Measurements from ENCODE around the gene ZFP36L1. TPM values are rescaled to one million over a fixed set of nuclear protein-coding genes. Genes with fewer than 3 reads are reported as not detected.

The ZFP36L1 gene
- total RNA-seq, 4 donors from 2014 or later, result 125 to 253 (median 196) TPM

- no peak for TF ChIP-seq CTCF (IDR thresholded peaks at IDR 0.05; ENCODE audit: low read depth)
Measured at GRCh38 chr14:68809524-68809923, 16.7 kb upstream of the ZFP36L1 start.

GRCh38 chr14:68808696-68809480, 16.0 kb upstream of the ZFP36L1 start:
- no peak for TF ChIP-seq CTCF (IDR thresholded peaks at IDR 0.05; ENCODE audit: low read depth)

GRCh38 chr14:68807987-68808386, 15.1 kb upstream of the ZFP36L1 start:
- no peak for TF ChIP-seq CTCF (IDR thresholded peaks at IDR 0.05; ENCODE audit: low read depth)

- no peak for TF ChIP-seq CTCF (IDR thresholded peaks at IDR 0.05; ENCODE audit: low read depth)
Measured at GRCh38 chr14:68807148-68807600, 14.3 kb upstream of the ZFP36L1 start.

GRCh38 chr14:68806526-68807147, 13.8 kb upstream of the ZFP36L1 start:
- TF ChIP-seq CTCF (IDR thresholded peaks at IDR 0.05; ENCODE audit: low read depth), result no peak

- no peak for TF ChIP-seq CTCF (IDR thresholded peaks at IDR 0.05; ENCODE audit: low read depth)
Measured at GRCh38 chr14:68805414-68805813, 12.5 kb upstream of the ZFP36L1 start.

- no peak for TF ChIP-seq CTCF (IDR thresholded peaks at IDR 0.05; ENCODE audit: low read depth)
Measured at GRCh38 chr14:68801631-68802030, 8.8 kb upstream of the ZFP36L1 start.

All from subcutaneous adipose tissue (tissue), 4 donors.